GM21717 (cell line): ENCODE results near the gene DNASE1L1.

Source experiments
- ATAC-seq: cut with Tn5 transposase; IDR thresholded peaks from one replicate; pipeline ENCODE4 v1.9.1; 2021; ENCODE audit warnings: mild to moderate bottlenecking, moderate library complexity; ENCODE audit not compliant: unreplicated experiment

DNASE1L1 gene

GRCh38 chrX:154354516-154354915 lies 54.5 kb downstream of the DNASE1L1 start:
- ATAC-seq = no peak

GRCh38 chrX:154354013-154354412 lies 55.0 kb downstream of the DNASE1L1 start:
- ATAC-seq = no peak

DNA sequence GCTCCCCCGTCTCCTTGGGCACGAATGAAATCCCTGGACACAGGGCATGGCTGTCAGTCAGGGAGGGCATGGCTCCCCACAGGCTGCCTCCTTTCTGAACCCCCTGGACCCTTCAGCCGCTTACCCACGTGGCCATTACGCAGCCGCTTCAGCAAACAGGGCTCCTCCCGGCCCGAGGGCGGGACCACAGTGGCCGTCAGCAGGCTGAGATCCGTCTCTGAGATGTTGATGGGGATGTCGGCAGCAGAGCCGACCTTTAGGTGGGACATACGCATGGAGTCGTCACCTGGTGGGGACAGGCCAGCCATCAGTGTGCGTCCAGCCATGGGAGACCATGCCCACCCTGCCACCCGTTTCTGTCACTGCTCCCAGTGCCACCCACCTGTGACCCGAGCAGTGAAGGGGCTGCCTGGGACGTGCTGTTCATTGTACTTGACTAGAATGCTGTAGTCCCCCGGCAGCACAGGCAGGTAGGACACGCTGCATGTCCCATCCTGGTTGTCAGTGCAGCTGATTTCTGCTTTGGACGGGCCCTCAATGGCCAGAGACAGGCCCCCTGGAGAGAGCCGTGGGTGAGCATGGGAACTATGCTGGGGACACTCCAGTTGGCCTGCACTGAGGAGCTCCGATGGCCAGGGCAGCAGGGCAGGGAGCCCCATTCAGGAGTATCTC lies 55.7 kb downstream of the DNASE1L1 start:
- ATAC-seq = no peak

DNA sequence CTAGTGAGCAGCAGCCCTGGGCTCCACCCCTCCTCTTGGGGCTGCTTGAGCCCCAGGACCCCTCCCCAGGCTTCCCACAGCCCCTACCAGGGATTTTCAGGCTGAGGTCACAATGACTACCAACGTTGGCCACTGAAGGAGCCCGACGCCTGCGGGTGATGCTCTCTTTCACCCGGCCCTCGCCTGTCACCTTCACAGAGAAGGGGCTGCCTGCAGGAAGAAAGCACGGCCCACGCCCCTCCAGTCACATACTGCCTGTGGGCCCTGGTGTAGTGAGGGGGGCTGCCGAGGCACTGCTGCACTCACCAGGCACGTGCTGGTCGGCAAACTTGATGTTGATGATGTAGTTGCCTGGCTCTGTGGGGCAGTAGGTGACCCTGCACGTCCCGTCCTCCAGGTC lies 56.6 kb downstream of the DNASE1L1 start:
- ATAC-seq = no peak

- ATAC-seq = no peak
Measured at GRCh38 chrX:154352012-154352401, 57.0 kb downstream of the DNASE1L1 start.
